T-helper 2 cell (primary cell): ENCODE data around the gene FAM110A.
"Not testable (repeated sequence)": the region's sequence is repeated elsewhere in the genome, so short reads cannot be mapped to it uniquely, and the experiment has no call there.

ENCODE experiments used
- DNase-seq, 5 experiments: peaks; one replicate each; pipeline versions ENCODE4 v3.0.0 to v3.0.0-alpha.2; 2012 to 2022

The FAM110A gene

DNA sequence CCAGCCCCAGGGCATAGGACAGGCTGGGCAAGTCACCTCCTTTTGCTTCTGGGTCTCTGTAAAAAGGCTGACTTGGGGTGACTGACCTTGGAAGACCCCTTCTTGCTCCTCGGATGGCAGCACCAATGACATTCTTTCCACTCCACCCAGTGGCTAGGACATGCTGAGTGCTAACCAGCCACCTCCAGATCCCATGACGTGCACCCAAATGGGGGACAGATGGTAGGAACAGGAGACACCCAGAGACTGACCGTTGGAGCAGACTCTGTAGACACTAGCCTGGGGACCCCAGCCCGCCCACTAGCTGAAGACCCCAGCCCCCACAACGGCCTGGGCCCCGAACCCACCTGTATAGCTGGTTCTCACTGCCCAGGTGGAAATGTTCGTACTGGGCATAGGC, 44.3 kb downstream of the FAM110A start:
- no peak for DNase-seq

DNA sequence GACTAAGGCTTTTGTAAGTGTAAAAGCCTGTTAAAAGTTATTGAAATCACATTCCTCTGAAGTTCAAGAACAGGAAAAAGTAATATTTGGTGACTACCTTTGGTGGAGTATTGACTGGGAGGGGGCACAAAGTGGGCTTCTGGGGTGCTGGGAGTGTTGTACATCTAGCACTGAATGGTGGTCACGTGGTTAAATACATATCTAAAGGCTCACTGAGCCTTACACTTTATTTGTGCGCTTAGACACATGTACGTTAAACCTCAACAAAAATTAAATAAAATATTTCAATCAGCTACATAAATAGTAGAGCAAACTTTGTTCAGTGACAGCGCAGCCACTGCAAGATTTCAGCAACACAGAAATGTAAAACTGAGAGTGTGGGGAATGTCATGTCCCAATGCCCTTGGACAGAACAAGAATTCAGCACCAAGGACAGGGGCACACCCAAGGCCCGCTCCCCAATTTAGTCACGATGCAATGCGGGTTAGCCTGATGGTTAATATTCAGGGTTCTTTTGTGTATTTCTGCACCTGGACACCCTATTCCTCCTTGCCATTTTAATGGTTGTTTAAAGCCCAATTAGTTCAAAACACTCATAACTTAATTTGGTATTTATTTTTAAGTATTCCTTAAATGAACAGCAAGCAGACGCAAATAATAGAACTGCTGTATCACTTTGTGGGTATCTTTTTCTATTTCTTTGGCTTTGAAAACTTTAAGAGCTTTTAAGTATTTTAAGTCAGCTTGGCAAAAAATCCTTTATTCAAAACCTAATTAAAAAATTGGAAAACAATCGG, 45.2 kb downstream of the FAM110A start:
- DNase-seq: peak in 1 of 5 experiments; percentile 18

DNA sequence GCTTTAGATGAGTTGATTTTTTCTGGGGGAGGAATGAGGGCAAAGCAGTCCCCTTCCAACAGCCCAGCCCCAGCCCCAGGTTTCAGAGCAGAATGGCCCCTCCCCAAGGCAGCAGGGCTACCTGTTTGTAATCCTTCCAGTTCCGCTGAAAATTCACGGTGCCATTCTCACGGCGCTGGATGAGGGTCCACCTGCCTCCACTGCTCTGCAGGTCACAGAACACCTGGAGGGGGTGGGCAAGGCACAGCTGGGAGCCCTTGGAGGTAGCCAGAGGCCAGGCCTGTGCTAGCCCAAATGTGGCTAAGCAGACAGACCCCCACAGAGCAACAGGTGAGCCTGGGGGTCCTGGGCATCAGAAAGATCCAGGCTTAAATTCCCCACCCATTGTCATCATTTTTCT, 46.1 kb downstream of the FAM110A start:
- no peak for DNase-seq

DNA sequence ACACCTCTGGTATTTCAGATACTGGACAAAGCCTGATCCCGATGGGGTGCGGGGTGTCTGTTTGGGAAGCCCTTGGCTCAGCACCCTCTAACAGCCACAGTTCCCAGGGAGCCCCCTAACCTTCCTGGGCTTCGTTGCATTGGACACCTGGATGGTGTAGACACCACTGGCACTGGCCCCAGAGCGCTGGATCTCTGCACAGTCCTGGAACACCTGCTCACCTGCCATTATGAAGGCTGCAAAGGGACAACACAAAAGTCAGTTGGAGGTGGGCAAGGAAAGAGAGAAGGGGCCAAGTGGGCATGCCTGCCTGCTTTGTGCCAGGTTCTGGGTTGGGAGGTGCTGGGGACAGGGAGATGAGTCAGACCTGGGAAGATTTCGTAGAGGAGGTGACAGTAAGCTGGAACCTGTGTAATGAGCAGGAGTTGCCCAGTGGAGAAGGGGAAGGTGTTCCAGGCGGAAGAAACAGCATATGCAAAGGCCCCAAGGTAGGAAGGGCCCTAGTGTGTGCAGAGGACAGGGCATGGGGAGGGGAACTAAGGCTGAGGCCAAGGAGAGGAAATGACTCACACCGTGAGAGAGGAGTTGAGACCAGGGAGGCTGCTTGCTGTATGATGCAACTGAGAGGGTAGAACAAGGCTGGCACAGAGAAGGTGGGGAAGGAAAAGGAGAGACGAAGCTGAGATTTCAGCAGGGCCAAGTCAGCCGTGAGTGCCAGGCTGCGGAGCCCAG, 47.7 kb downstream of the FAM110A start:
- peak in 2 of 5 experiments; percentile 9 to 57 for DNase-seq

DNA sequence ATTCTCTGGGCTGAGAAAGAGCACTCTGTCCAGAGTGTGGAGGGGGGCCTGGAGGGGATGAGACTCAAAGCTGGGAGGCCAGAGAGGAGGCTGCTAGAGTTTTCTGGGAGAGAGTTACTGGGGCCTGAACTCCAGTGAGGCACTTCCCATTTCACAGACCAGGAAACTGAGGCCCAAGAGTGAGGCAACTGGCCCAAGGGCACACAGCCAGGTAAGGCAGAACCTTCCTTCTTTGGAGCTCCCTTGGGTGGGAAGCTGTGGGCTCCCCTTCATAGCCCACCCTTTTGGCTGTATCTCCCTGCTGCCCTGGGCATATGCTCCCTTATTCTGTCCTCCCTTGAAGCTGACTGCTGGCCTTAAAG, 48.2 kb downstream of the FAM110A start:
- DNase-seq: no peak

DNA sequence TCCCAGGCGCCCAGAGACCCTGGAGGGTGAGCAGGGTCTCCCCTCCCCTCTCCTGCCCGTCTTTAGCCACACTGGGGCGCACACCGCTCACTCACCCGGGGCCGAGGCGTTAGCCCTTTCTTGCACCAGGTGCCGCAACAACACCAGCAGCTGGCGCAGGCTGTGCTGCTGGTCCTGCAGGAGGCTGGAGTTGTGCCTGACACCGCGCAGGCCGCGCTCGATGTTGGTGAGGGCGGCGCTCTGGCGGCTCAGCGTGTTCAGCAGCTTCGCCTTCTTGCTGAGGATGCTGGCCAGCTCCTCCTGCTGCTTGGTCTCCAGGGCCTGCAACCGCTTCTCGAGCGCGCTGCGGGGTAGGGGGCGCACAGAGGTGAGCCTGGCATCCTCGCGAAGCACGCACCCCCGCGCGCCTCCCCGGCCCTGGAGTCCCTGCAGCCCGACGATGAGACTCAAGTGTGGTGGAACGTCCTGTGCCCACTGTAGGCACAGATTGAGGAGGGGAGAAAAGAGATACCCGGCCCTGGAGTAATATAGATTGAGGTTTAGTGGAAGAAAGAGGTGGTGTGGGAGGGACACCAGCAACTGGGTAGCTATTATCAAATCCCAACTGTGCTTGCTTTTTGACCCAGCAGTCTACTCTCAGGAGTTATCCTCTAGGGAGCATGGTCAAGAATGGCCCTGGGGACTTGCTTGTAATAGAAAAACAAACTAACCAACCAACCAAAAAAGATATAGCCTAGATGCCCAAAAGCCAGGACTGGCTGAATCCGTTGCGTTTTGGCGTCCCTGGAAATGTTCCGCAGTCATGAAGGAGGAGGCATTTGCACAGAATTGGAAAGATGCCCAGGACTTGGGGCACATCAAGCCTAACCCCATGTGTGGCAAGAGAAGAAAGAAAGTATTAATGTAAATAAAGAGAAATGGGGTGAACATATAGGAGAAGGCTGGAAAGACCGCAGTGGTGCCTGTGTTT, 51.8 kb downstream of the FAM110A start:
- peak in 1 of 5 experiments; percentile 29 for DNase-seq

DNA sequence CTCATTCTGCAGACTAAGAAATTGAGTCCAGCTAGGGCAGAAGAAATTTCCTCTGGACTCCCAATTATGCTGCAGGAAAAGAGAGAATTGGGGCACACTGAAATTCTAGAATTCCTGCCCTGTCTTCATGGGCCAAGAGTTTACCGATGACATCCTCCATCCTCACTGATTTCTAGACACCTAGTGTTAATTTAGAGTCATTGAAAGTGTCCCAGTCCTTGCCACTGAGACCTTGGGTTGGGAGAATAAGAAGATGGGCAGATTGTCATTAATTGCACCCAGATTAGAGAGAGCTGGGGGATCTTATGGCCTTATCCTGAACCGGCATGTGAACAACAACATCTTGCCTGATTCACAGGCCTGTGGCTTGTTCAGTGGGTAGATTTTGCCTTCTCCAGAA, 53.6 kb downstream of the FAM110A start:
- no peak for DNase-seq

DNA sequence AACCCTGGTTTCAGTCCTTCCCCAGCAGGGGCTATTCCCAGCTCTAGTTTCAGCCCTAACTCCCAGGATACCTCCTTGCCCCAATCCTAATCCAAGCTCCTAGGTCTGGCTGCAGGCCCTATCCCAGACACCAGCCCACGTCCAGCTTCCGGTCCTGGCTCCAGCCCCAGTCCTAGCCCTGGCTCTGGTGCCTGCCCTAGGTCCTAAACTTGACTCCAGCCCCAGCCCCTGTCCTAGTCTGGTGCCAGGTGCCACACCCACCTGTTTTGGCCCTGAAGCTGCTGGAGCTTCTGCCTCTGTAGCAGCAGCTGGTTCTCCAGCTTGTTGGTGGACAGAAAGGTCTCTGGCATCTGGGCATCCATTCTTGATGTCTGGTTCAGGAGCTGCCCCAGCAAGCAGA, 54.5 kb downstream of the FAM110A start:
- DNase-seq: no peak

DNA sequence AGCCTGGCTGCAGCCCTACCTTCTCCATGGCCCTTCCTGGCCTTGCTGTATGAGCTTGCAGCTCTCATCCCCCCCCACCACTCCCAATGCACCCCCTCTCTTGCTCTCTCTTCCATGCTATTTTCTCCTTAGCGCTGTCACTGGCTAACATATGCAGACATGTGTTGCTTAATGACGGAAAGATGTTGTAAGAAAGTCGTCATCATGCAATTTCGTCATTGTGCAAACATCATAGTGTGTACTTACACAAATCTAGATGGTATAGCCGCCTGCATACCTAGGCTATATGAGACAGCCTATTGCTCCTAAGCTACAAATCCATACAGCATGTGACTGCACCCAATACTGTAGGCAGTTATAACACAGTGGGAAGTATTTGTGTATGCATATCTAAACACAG, 55.6 kb downstream of the FAM110A start:
- DNase-seq: no peak

DNA sequence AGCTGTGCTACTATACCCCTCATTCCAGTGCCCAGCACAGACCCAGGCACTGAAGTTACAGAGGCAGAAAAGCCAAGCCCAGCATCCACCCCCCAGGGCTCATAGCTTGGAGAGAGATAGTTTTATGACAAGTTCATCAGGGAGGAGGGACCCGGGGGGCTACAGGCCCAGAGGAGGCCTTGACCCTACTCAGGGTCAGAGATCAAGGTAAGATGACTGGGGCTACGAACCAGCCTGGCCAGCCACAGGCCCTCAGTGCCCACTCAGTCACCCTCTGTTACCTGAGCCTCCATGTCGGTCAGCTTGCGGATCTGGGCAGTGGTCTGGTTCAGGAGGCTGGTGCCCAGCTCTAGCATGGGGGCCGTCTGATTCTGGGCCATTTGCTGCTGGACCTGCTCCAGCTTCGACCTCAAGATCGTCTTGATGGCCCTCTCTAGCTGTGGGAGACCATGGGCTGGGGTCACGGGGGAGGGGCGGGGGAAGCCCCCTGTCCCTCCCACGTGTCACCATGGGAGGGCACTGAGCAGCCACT, 56.5 kb downstream of the FAM110A start:
- no peak for DNase-seq

DNA sequence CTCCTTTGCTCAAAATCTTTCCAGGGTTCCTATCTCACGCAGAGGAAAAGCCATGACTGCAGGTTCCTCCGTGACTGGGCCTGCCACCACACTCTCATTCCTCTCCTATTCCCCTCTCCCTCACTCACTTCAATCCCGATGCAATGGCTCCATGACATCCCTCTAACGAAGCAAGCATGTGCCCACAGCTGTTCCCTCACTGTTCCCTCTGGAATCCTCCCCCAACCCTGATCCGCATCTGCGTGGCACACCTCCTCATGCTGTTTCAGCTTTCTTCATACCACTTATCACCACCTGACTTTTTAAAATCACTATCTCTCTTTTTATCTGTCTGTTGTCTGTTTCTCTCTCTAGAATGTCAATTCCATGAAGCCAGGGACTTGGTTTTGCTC, 57.1 kb downstream of the FAM110A start:
- no peak for DNase-seq

DNA sequence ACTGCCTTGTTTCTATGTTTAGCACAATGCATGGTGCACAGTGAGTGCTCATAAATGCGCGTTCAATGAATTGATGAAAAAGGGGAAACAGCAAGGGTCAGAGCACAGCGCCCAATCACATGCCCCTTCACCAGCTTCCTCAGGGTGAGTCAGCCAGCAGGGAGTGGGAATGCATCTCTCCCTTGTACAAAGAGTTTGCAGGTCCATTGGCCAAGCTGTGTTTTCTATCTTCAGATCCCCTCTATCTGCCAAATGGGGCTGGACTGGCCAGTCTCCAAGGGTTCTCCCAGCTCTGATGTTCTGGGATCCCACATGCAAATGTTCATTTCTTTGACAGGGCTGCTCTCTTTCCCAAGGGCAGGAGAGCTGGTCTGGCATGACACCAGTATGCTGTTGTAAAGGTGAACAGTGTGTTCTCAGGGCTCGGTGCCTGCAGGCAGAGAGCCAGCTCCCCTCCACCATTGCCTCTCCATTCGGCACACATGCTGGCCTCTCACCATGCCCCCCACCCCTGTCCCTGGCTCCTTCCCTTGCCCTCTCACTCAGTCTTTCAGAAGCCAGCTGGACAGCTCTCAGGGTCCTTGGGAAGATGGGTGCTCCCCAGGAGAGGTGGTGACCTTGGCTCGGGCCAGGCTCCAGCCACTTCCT, 57.7 kb downstream of the FAM110A start:
- no peak for DNase-seq

DNA sequence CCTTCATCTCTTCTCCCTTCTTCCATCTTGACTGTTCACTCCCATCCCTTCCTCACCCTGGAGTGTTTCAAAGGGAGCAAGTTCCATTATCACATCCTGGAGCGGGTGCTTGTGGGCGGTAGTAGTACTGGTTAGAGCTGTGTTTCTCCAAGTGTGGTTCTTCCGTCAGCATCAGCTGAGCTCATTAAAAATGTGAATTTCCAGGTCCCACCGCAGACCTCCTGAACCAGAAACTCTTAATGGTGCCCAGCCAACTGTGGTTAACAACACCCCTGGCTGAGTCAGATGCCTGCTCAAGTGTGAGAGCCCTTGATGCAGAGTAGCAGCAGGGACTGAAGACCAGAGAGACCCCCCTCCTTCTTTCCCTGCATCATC, 58.2 kb downstream of the FAM110A start:
- DNase-seq: no peak

DNA sequence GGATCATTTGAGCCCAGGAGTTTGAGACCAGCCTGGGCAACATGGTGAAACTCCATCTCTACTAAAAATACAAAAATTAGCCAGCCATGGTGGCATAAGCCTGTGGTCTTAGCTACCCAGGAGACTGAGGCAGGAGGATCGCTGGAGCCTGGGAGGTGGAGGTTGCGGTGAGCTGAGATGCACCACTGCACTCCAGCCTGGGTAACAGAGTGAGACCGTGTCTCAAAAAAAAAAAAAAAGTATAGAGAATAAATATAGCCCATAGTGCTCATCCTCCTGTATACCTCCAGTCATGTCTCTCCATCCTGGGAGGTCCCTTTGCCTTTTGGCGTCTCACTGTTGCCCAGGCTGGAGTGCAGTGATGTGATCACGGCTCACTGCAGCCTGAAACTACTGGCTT, 58.9 kb downstream of the FAM110A start:
- not testable (repeated sequence) for DNase-seq
